Left colon (tissue), 2 donors: ENCODE measurements around the gene PPDPF. TPM values are rescaled to one million over a fixed set of nuclear protein-coding genes. Genes with fewer than 3 reads are reported as not detected.
"Not testable (repeated sequence)": the region's sequence is repeated elsewhere in the genome, so short reads cannot be mapped to it uniquely, and the experiment has no call there.

ENCODE experiments used
- ATAC-seq: fragments of 200-7000 bp; cut with Tn5 transposase; one replicate; pipeline ENCODE4 v1.9.1; 2020; ENCODE audit warnings: mild to moderate bottlenecking, moderate library complexity
- DNase-seq, 2 donors: peaks; one replicate each; pipeline ENCODE4 v3.0.0-alpha.2; 2020
- intact Hi-C, 2 donors: fragments of 100-400 bp; cut with DNase I in 1 of 2; cut with micrococcal nuclease in 1 of 2; formaldehyde crosslinking; loops; one replicate each; pipeline versions ENCODE4 v1.11.2 to v1.14.0; 2022; cut with DNase I, micrococcal nuclease
- total RNA-seq, 2 donors: library from RNA; stranded (reverse); fragmentation: NEBNext Ultra II Directional; extraction: Animal tissue kit (Norgen Biotek cat#: 25700); gene quantifications; one replicate each; pipeline ENCODE4 v1.2.1, GENCODE V29; 2021
- donor health status: DM: no; HTN: no; CAD: no.
- donor health status: DM: yes; HTN: yes; CAD: no.

PPDPF gene
- total RNA-seq, 2 donors from 2014 or later = 554 to 564 TPM

GRCh38 chr20:63565699-63566335, 45.3 kb downstream of the PPDPF start:
- intact Hi-C loops = no loop called here
- no peak for ATAC-seq
- peak in 1 of 2 donors; percentile 5 for DNase-seq

GRCh38 chr20:63566395-63567135, 46.0 kb downstream of the PPDPF start:
- intact Hi-C loops = no loop called here
- ATAC-seq (no peak), DNase-seq (peak in 1 of 2 donors; percentile 5)

GRCh38 chr20:63567136-63567385, 46.5 kb downstream of the PPDPF start:
- no peak for ATAC-seq
- no peak for DNase-seq
- intact Hi-C loops = no loop called here

DNA sequence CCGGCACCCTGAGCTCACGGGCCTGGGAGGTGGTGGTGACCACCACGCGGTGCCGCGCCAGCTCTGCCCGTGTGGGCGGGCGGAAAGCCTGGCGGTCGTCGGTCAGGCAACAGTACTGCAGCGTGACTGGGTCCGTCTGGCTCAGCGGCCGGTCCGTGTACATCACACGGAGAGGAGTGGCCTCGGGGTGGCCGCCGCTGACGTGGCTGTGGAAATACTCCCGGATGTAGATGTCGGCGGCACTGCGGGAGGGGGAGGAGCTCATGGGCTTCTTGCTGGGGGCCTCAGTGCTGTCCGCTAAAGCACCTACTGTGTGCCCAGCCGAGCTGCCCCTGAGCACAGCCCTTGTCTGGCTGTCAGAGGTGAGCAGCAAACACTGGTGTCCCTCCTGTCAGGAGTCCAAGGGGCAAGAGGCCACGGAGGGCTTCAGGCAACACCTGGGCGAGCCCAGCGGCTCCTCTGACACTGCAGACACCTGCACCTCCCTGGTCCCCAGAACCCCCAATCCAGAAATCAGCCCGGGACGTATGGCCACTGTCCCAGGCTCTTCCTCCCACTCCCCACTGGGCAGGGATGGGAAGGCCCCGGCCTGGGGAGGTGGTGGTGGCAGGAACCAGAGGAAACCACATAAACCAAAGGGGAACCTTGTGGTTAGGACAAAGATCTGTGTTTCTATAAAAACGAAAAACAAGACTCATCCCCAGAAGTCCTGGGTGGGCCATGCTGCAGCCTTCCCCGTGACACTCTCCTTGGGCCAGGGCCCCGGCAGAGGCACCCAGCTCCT, 47.0 kb downstream of the PPDPF start:
- intact Hi-C loops = no loop called here
- DNase-seq (peak; percentile 67 to 70), ATAC-seq (peak; percentile 22)

DNA sequence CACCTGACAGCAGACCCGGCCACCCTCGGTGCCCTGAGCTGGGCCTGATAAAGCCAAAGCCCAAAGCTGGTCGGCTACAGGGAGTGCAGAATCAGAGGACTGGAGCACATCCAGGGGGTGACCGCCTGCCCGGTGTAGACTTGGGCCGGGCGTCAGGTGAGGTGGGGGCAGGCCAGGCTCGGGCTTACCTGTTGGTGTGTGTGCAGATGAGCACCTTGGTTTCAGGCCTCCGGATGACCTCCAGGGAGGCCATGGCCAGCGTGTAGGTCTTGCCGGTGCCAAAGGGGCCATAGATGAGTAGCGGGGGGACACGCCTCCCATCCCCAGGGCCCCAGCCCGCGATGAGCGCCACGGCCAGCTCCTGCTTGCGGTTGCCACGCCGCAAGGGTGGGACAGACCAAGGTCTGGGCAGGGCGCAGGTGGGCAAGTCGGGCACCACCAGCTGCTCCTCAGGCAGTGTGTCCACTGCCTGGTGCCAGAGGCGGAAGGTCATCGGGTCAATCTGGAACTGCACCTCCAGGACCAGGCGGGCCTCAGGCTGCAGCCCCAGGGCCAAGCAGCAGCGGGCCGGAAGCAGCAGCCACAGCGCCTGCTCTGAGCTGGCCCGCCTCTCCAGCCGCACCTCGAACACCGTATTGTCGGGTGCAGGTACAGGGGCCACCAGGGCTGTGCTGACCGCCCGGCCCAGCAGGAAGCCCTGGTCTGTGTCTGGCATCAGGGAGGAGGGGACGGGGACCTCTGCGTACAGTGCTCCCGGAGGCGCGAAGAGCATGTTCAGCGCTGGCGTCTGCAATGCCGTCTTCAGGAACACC, 47.8 kb downstream of the PPDPF start:
- DNase-seq (no peak), ATAC-seq (peak; percentile 6)
- intact Hi-C loops = no loop called here

DNA sequence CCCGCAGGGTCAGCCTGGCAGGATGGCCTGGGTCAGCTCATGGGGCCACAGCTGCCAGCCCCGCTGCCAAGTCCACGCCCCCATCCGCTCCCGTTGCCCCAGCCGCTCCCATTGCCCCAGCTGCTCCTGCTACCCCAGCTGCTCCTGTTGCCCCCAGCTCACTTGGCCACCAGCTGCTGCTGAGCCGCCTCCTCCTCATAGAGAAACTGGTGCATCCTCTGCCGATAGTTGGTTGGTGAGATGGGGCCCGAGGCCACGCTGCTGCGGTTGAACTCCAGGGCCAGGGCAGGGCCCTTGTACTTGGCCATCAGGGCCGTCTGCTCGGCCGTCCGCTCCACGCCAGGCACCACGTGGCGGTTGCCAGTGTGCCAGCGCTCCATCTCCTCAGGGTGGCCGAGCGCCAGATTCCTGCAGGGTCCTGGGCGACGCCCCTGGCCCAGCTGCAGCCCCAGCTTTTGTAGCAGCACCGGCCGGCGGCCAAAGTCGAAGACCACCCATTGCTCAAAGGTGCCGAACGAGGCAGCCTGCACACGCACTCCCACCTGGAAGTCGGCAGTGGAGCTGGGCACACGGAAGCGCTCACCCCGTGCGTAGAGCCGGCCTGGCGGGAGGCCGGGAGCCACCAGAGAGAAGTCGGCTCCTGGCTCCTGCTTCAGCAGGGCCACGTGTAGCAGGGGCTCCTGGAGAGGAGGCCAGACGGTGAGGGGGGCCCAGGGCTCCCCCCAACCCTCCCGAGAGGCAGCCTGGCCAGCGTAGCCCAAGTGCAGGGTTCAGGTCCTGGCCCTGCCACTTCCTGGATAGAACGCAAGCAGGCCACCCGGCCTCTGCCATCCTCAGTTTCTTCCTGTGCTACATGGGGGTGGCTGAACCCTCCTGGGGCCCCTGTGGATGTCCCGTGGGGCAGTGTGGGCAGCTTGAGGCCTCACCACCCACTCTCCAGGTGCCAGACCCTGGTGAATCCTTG, 48.7 kb downstream of the PPDPF start:
- ATAC-seq (no peak), DNase-seq (no peak)
- intact Hi-C loops = no loop called here

GRCh38 chr20:63570281-63571086, 49.9 kb downstream of the PPDPF start:
- DNase-seq (no peak), ATAC-seq (no peak)

GRCh38 chr20:63571087-63571478, 50.5 kb downstream of the PPDPF start:
- DNase-seq, intact Hi-C loops, ATAC-seq: not testable (repeated sequence)

More at GRCh38 chr20:63570281-63571086, 49.9 kb downstream of the PPDPF start:
- intact Hi-C loops = no loop called here

Other genes starting within 250 kb of the PPDPF start
- gene ARFGAP1, start 248.0 kb upstream of the PPDPF start, total RNA-seq = 10 to 100 TPM; 67.4 to 95.2 TPM
- not detected for gene COL20A1, start 227.6 kb upstream of the PPDPF start, total RNA-seq
- not detected for gene CHRNA4, start 159.4 kb upstream of the PPDPF start, total RNA-seq
- under 1 TPM; 0.21 to 0.28 TPM for gene KCNQ2, start 48.1 kb upstream of the PPDPF start, total RNA-seq
- 1 to 10 TPM; 1.3 to 1.8 TPM for gene EEF1A2, start 21.7 kb upstream of the PPDPF start, total RNA-seq
- 100 to 1,000 TPM in 1 of 2 donors, 10 to 100 TPM in 1; 85.7 to 117 TPM for gene PTK6, start 16.6 kb downstream of the PPDPF start, total RNA-seq
- 1 to 10 TPM; 2.4 to 4.6 TPM for gene SRMS, start 27.0 kb downstream of the PPDPF start, total RNA-seq
- under 1 TPM in 1 of 2 donors, not detected in 1; 0.42 TPM for gene FNDC11, start 33.4 kb downstream of the PPDPF start, total RNA-seq
- gene HELZ2, start 53.5 kb downstream of the PPDPF start, total RNA-seq = 10 to 100 TPM; 39.2 to 43.0 TPM
- gene GMEB2, start 106.3 kb downstream of the PPDPF start, total RNA-seq = 10 to 100 TPM in 1 of 2 donors, 1 to 10 TPM in 1; 9.7 to 11.6 TPM
- gene STMN3, start 132.7 kb downstream of the PPDPF start, total RNA-seq = 1 to 10 TPM; 2.9 to 5.5 TPM
- gene RTEL1, start 137.5 kb downstream of the PPDPF start, total RNA-seq = 10 to 100 TPM; 16.9 to 34.6 TPM
- gene TNFRSF6B, start 175.9 kb downstream of the PPDPF start, total RNA-seq = 1 to 10 TPM in 1 of 2 donors, not detected in 1; 8.9 TPM
- gene ARFRP1, start 187.2 kb downstream of the PPDPF start, total RNA-seq = 10 to 100 TPM; 52.2 to 69.5 TPM
- gene ZGPAT, start 187.3 kb downstream of the PPDPF start, total RNA-seq = 10 to 100 TPM; 31.4 to 32.4 TPM
- 10 to 100 TPM; 11.1 to 13.4 TPM for gene LIME1, start 215.9 kb downstream of the PPDPF start, total RNA-seq
- gene SLC2A4RG, start 219.0 kb downstream of the PPDPF start, total RNA-seq = 10 to 100 TPM; 41.2 to 48.0 TPM